Activated CD4-positive, alpha-beta T cell treated with anti-CD3 and anti-CD28 coated beads, Interleukin-2, amount 10 ng/mL, durations not matched to agents 24 days and 14 days (primary cell): ENCODE results near the gene C11orf68. TPM values are rescaled to one million over a fixed set of nuclear protein-coding genes. Genes with fewer than 3 reads are reported as not detected.

Experiments used
- DNase-seq: peaks from one replicate; pipeline ENCODE4 v3.0.0; 2022
- H3K27ac Mint-ChIP-seq: one replicate; pipeline ENCODE4 v1.8.0; 2022; ENCODE audit warnings: mild to moderate bottlenecking, mixed read lengths
- H3K27me3 Mint-ChIP-seq: one replicate; pipeline ENCODE4 v1.8.0; 2022; ENCODE audit warnings: mixed read lengths
- H3K36me3 Mint-ChIP-seq: one replicate; pipeline ENCODE4 v1.8.0; 2022; ENCODE audit warnings: low read depth, mild to moderate bottlenecking, mixed read lengths
- H3K4me1 Mint-ChIP-seq: one replicate; pipeline ENCODE4 v1.8.0; 2021; ENCODE audit warnings: mixed read lengths
- H3K4me3 Mint-ChIP-seq: one replicate; pipeline ENCODE4 v1.8.0; 2022; ENCODE audit warnings: mild to moderate bottlenecking, moderate library complexity, mixed read lengths
- H3K9me3 Mint-ChIP-seq: one replicate; pipeline ENCODE4 v1.8.0; 2021; ENCODE audit warnings: mixed read lengths
- intact Hi-C: fragments of 100-400 bp; cut with micrococcal nuclease; formaldehyde crosslinking; loops from one replicate; pipeline ENCODE4 v1.15.1; 2023
- total RNA-seq: library from RNA; stranded (reverse); gene quantifications from 2 replicates; pipeline ENCODE4 v1.2.3, GENCODE V29; 2022

The C11orf68 gene
- total RNA-seq, 1 donor from 2014 or later = 21.1 TPM

- Mint-ChIP-seq H3K9me3 (no peaks in the 10 kb centered on the region), H3K4me3 (no peak overlapping the region), H3K27ac (peak overlapping the region; percentile 75), H3K4me1 (peaks cover 36% of the 10 kb centered on the region), H3K36me3 (no peaks in the 10 kb centered on the region), H3K27me3 (no peaks in the 10 kb centered on the region)
- no peak for DNase-seq
- intact Hi-C loops = no loop called here
Observed at GRCh38 chr11:65931773-65932557, 13.1 kb upstream of the C11orf68 start.

GRCh38 chr11:65928667-65929066 lies 9.8 kb upstream of the C11orf68 start:
- DNase-seq = no peak
- Mint-ChIP-seq H3K27me3 (no peaks in the 10 kb centered on the region), H3K27ac (peak overlapping the region; percentile 97), H3K36me3 (no peaks in the 10 kb centered on the region), H3K9me3 (no peaks in the 10 kb centered on the region), H3K4me3 (peak overlapping the region; percentile 81), H3K4me1 (peaks cover 42% of the 10 kb centered on the region)
- intact Hi-C loops = loop anchor here (1.0 kb wide), 3 partner anchors 9 to 40 kb away; partner anchors contain the start of genes C11orf68, DRAP1, FIBP and SART1

- DNase-seq = peak; percentile 94
- peak overlapping the region; percentile 81 for H3K4me3 Mint-ChIP-seq
- peaks cover 42% of the 10 kb centered on the region for H3K4me1 Mint-ChIP-seq
- intact Hi-C loops = loop anchor here (1.0 kb wide), 3 partner anchors 9 to 40 kb away; partner anchors contain the start of genes C11orf68, DRAP1, FIBP and SART1
- no peaks in the 10 kb centered on the region for H3K27me3 Mint-ChIP-seq
- H3K27ac Mint-ChIP-seq = peak overlapping the region; percentile 97
- peaks cover 5% of the 10 kb centered on the region for H3K36me3 Mint-ChIP-seq
- no peaks in the 10 kb centered on the region for H3K9me3 Mint-ChIP-seq
Observed at GRCh38 chr11:65927904-65928397, 9.1 kb upstream of the C11orf68 start.

- DNase-seq = no peak
- no peaks in the 10 kb centered on the region for H3K27me3 Mint-ChIP-seq
- peaks cover 21% of the 10 kb centered on the region for H3K36me3 Mint-ChIP-seq
- intact Hi-C loops = no loop called here
- no peak overlapping the region for H3K4me3 Mint-ChIP-seq
- peaks cover 34% of the 10 kb centered on the region for H3K4me1 Mint-ChIP-seq
- H3K9me3 Mint-ChIP-seq = no peaks in the 10 kb centered on the region
- no peak overlapping the region for H3K27ac Mint-ChIP-seq
Observed at GRCh38 chr11:65925397-65925796, 6.5 kb upstream of the C11orf68 start.

GRCh38 chr11:65922565-65922964 lies 3.7 kb upstream of the C11orf68 start:
- intact Hi-C loops = no loop called here
- DNase-seq = no peak
- H3K27me3 Mint-ChIP-seq = no peaks in the 10 kb centered on the region
- peaks cover 21% of the 10 kb centered on the region for H3K4me1 Mint-ChIP-seq
- H3K27ac Mint-ChIP-seq = no peak overlapping the region
- H3K9me3 Mint-ChIP-seq = no peaks in the 10 kb centered on the region
- no peak overlapping the region for H3K4me3 Mint-ChIP-seq
- H3K36me3 Mint-ChIP-seq = peaks cover 27% of the 10 kb centered on the region

GRCh38 chr11:65921876-65922275 lies 3.0 kb upstream of the C11orf68 start:
- H3K4me3 Mint-ChIP-seq = no peak overlapping the region
- intact Hi-C loops = no loop called here
- no peak overlapping the region for H3K27ac Mint-ChIP-seq

GRCh38 chr11:65921033-65921555 lies 2.2 kb upstream of the C11orf68 start:
- Mint-ChIP-seq H3K36me3 (peaks cover 30% of the 10 kb centered on the region), H3K9me3 (no peaks in the 10 kb centered on the region), H3K4me3 (peak overlapping the region; percentile 96), H3K27me3 (no peaks in the 10 kb centered on the region), H3K4me1 (peaks cover 23% of the 10 kb centered on the region), H3K27ac (peak overlapping the region; percentile 45)
- DNase-seq = no peak
- intact Hi-C loops = no loop called here

More at GRCh38 chr11:65921876-65922275, 3.0 kb upstream of the C11orf68 start:
- Mint-ChIP-seq H3K4me1 (peaks cover 19% of the 10 kb centered on the region), H3K9me3 (no peaks in the 10 kb centered on the region), H3K36me3 (peaks cover 27% of the 10 kb centered on the region), H3K27me3 (no peaks in the 10 kb centered on the region)
- no peak for DNase-seq

GRCh38 chr11:65920372-65920802 lies 1.5 kb upstream of the C11orf68 start:
- peak overlapping the region; percentile 90 for H3K27ac Mint-ChIP-seq
- intact Hi-C loops = no loop called here

GRCh38 chr11:65919573-65920371 lies 910 bp upstream of the C11orf68 start:
- intact Hi-C loops = loop anchor here (1.0 kb wide), 7 partner anchors 9 to 256 kb away; partner anchors contain the start of genes CCDC85B, FOSL1, MUS81 and SART1
- Mint-ChIP-seq H3K27ac (peak overlapping the region; percentile 90), H3K27me3 (no peaks in the 10 kb centered on the region), H3K4me1 (peaks cover 25% of the 10 kb centered on the region), H3K36me3 (peaks cover 36% of the 10 kb centered on the region), H3K4me3 (peak overlapping the region; percentile 96), H3K9me3 (no peaks in the 10 kb centered on the region)
- peak; percentile 89 for DNase-seq

More at GRCh38 chr11:65920372-65920802, 1.5 kb upstream of the C11orf68 start:
- peaks cover 31% of the 10 kb centered on the region for H3K36me3 Mint-ChIP-seq
- no peak for DNase-seq
- H3K4me3 Mint-ChIP-seq = peak overlapping the region; percentile 96
- no peaks in the 10 kb centered on the region for H3K9me3 Mint-ChIP-seq
- peaks cover 21% of the 10 kb centered on the region for H3K4me1 Mint-ChIP-seq
- no peaks in the 10 kb centered on the region for H3K27me3 Mint-ChIP-seq

- Mint-ChIP-seq H3K27me3 (no peaks in the 10 kb centered on the region), H3K27ac (peak within 1 kb of the TSS; percentile 90), H3K9me3 (no peaks in the 10 kb centered on the region), H3K4me1 (peaks cover 23% of the 10 kb centered on the region), H3K36me3 (peaks cover 36% of the 10 kb centered on the region), H3K4me3 (peak within 1 kb of the TSS; percentile 96)
- DNase-seq = peak; percentile 99
- intact Hi-C loops = loop anchor here (1.0 kb wide), 7 partner anchors 9 to 256 kb away; partner anchors contain the start of genes CCDC85B, FOSL1, MUS81 and SART1
Observed at GRCh38 chr11:65919141-65919572, 295 bp upstream of the C11orf68 start, which contains the start of gene DRAP1. Gene DRAP1 (plus strand): TSS chr11:65919426. CDS start chr11:65919502, 76 bp downstream.

GRCh38 chr11:65917434-65918210 lies 1.2 kb downstream of the C11orf68 start:
- Mint-ChIP-seq H3K9me3 (no peaks in the 10 kb centered on the region), H3K27ac (no peak overlapping the region), H3K4me3 (peak overlapping the region; percentile 96), H3K27me3 (no peaks in the 10 kb centered on the region), H3K4me1 (peaks cover 22% of the 10 kb centered on the region), H3K36me3 (peaks cover 27% of the 10 kb centered on the region)
- intact Hi-C loops = no loop called here
- no peak for DNase-seq

- H3K27ac Mint-ChIP-seq = peak overlapping the region; percentile 37
Observed at GRCh38 chr11:65917077-65917433, 1.8 kb downstream of the C11orf68 start.

GRCh38 chr11:65916391-65916790 lies 2.5 kb downstream of the C11orf68 start:
- H3K27ac Mint-ChIP-seq = peak overlapping the region; percentile 8
- intact Hi-C loops = no loop called here
- H3K4me1 Mint-ChIP-seq = peaks cover 19% of the 10 kb centered on the region

More at GRCh38 chr11:65917077-65917433, 1.8 kb downstream of the C11orf68 start:
- intact Hi-C loops = no loop called here
- peaks cover 19% of the 10 kb centered on the region for H3K4me1 Mint-ChIP-seq
- peaks cover 22% of the 10 kb centered on the region for H3K36me3 Mint-ChIP-seq
- no peak for DNase-seq
- peak overlapping the region; percentile 96 for H3K4me3 Mint-ChIP-seq
- no peaks in the 10 kb centered on the region for H3K27me3 Mint-ChIP-seq
- H3K9me3 Mint-ChIP-seq = no peaks in the 10 kb centered on the region

More at GRCh38 chr11:65916391-65916790, 2.5 kb downstream of the C11orf68 start:
- no peak for DNase-seq
- H3K9me3 Mint-ChIP-seq = no peaks in the 10 kb centered on the region
- peaks cover 19% of the 10 kb centered on the region for H3K36me3 Mint-ChIP-seq
- peaks cover 2% of the 10 kb centered on the region for H3K27me3 Mint-ChIP-seq
- peak overlapping the region; percentile 96 for H3K4me3 Mint-ChIP-seq
